Renal cortex interstitium (tissue), 3 donors: ENCODE results near the gene LIPA. TPM values are rescaled to one million over a fixed set of nuclear protein-coding genes. Genes with fewer than 3 reads are reported as not detected.

Experiments
- polyA plus RNA-seq, 3 donors: library from polyadenylated mRNA; unstranded; fragments of 120-200 nt; gene quantifications; one replicate each; pipeline ENCODE4 v1.2.1, GENCODE V29; 2013; ENCODE audit not compliant: insufficient read length in 3 of 3

The LIPA gene
- polyA plus RNA-seq, 3 donors = 44.1 to 57.6 (median 47.9) TPM

Other genes with a start within 250 kb of the LIPA start
- under 1 TPM; 0.20 to 0.23 (median 0.22) TPM for gene CH25H, start 44.5 kb downstream of the LIPA start, polyA plus RNA-seq
- gene IFIT2, start 50.3 kb upstream of the LIPA start, polyA plus RNA-seq = 1 to 10 TPM; 7.5 to 9.2 (median 8.8) TPM
- 10 to 100 TPM; 13.7 to 16.6 (median 15.9) TPM for gene IFIT3, start 76.2 kb upstream of the LIPA start, polyA plus RNA-seq
- gene IFIT1B, start 126.3 kb upstream of the LIPA start, polyA plus RNA-seq = under 1 TPM; 0.10 to 0.11 (median 0.11) TPM
- 10 to 100 TPM; 13.9 to 23.7 (median 21.4) TPM for gene IFIT1, start 140.8 kb upstream of the LIPA start, polyA plus RNA-seq
- 10 to 100 TPM; 14.6 to 21.0 (median 17.7) TPM for gene IFIT5, start 162.8 kb upstream of the LIPA start, polyA plus RNA-seq